Uterus (tissue), 4 donors: ENCODE results near the gene NLRP2B. TPM values are rescaled to one million over a fixed set of nuclear protein-coding genes. Genes with fewer than 3 reads are reported as not detected.
"Not testable (repeated sequence)": the region's sequence is repeated elsewhere in the genome, so short reads cannot be mapped to it uniquely, and the experiment has no call there.

Source experiments
- DNase-seq, 2 donors: peaks; one replicate each; pipeline ENCODE4 v3.0.0-alpha.2; 2019 to 2020
- H3K27ac ChIP-seq, 2 donors: fragments of 200-600 bp; sonication (generic); 1 replicate in 1 of 2; 2 replicates in 1 of 2; pipeline ENCODE4 v1.5.1; 2016 to 2018
- H3K27me3 ChIP-seq, 2 donors: fragments of 200-600 bp; sonication (generic); one replicate each; pipeline ENCODE4 v1.5.1; 2018 to 2019; ENCODE audit warnings: control low read depth in 1 of 2
- H3K36me3 ChIP-seq, 2 donors: fragments of 200-600 bp; sonication (generic); one replicate each; pipeline ENCODE4 v1.5.1; 2019; ENCODE audit warnings: control low read depth in 1 of 2
- H3K4me1 ChIP-seq, 2 donors: fragments of 200-600 bp; sonication (generic); one replicate each; pipeline ENCODE4 v1.5.1; 2018 to 2019; ENCODE audit warnings: control low read depth in 1 of 2
- H3K4me3 ChIP-seq, 2 donors: fragments of 200-600 bp; sonication (generic); 1 replicate in 1 of 2; 2 replicates in 1 of 2; pipeline ENCODE4 v1.5.1; 2018 to 2019; ENCODE audit warnings: mild to moderate bottlenecking in 1 of 2
- H3K9me3 ChIP-seq, 2 donors: fragments of 200-600 bp; sonication (generic); one replicate each; pipeline ENCODE4 v1.5.1; 2019; ENCODE audit warnings: control low read depth in 1 of 2
- POLR2A ChIP-seq, 2 donors: fragments of 450-650 bp; IDR thresholded peaks; one replicate each; pipeline ENCODE4 v1.6.1; 2016; ENCODE audit warnings: antibody characterized with exemption in 2 of 2, mild to moderate bottlenecking in 1 of 2, moderate library complexity in 1 of 2
- intact Hi-C: fragments of 100-400 bp; cut with DNase I; formaldehyde crosslinking; loops from one replicate; pipeline ENCODE4 v1.15.1; 2023; ENCODE audit warnings: low total_unique reads
- total RNA-seq, 4 donors: library from RNA; depleted of rRNA in 3 of 4; stranded (reverse); fragments of >200 nt in 3 of 4; gene quantifications; one replicate each; pipeline versions ENCODE4 v1.1.0 to v1.2.4, GENCODE V29; 2014 to 2023
- TF ChIP-seq, protein P1 (sequence below), 4 experiments: fragments of 200-600 bp in 2 of 4; fragments of 450-650 bp in 2 of 4; sonication (generic) in 2 of 4; IDR thresholded peaks; one replicate each; pipeline ENCODE4 v1.5.1; 2016 to 2019; ENCODE audit warnings: antibody characterized with exemption in 4 of 4, mild to moderate bottlenecking in 2 of 4, moderate library complexity in 1 of 4
- donor health status: DM: yes; HTN: yes; CAD: no.

The NLRP2B gene
- total RNA-seq, 4 donors from 2014 or later: 0.21 TPM; not detected in 3

DNA sequence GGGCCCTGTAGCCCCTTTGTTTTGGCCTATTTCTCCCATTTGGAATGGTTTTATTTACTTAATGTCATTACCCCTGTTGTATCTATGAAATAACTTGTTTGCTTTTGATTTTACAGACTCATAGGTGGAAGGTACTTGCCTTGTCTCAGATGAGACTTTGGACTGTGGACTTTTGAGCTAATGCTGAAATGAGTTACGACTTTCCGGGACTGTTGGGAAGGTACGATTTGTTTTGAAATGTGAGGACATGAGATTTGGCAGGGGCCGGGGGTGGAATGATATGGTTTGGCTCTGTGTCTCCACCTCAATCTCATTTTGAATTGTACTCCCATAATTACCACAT, 39.4 kb downstream of the NLRP2B start:
- intact Hi-C loops: no loop called here
- H3K4me1 ChIP-seq: no peaks in the 10 kb centered on the region
- no peak overlapping the region for H3K4me3 ChIP-seq
- no peak for DNase-seq
- TF ChIP-seq, protein P1, sequence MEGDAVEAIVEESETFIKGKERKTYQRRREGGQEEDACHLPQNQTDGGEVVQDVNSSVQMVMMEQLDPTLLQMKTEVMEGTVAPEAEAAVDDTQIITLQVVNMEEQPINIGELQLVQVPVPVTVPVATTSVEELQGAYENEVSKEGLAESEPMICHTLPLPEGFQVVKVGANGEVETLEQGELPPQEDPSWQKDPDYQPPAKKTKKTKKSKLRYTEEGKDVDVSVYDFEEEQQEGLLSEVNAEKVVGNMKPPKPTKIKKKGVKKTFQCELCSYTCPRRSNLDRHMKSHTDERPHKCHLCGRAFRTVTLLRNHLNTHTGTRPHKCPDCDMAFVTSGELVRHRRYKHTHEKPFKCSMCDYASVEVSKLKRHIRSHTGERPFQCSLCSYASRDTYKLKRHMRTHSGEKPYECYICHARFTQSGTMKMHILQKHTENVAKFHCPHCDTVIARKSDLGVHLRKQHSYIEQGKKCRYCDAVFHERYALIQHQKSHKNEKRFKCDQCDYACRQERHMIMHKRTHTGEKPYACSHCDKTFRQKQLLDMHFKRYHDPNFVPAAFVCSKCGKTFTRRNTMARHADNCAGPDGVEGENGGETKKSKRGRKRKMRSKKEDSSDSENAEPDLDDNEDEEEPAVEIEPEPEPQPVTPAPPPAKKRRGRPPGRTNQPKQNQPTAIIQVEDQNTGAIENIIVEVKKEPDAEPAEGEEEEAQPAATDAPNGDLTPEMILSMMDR (IDR thresholded peaks at IDR 0.05): no peak
- TF ChIP-seq POLR2A (IDR thresholded peaks at IDR 0.05): no peak
- H3K27ac ChIP-seq: no peak overlapping the region
- H3K9me3 ChIP-seq: no peaks in the 10 kb centered on the region
- H3K27me3 ChIP-seq: peaks cover 0 to 3% of the 10 kb centered on the region in 2 donors
- no peaks in the 10 kb centered on the region for H3K36me3 ChIP-seq

DNA sequence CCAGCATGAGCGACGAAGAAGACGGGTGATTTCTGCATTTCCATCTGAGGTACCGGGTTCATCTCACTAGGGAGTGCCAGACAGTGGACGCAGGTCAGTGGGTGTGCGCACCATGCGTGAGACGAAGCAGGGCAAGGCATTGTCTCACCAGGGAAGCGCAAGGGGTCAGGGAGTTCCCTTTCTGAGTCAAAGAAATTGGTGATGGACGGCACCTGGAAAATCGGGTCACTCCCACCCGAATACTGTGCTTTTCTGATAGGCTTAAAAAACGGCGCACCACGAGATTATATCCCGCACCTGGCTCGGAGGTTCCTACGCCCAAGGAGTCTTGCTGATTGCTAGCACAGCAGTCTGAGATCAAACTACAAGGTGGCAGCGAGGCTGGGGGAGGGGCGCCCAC, 50.6 kb downstream of the NLRP2B start:
- H3K27me3 ChIP-seq, H3K4me1 ChIP-seq, H3K4me3 ChIP-seq, H3K36me3 ChIP-seq, intact Hi-C loops, DNase-seq, H3K27ac ChIP-seq: not testable (repeated sequence)
- peaks cover 0 to 18% of the 10 kb centered on the region in 2 donors for H3K9me3 ChIP-seq

Other genes with a start within 250 kb of the NLRP2B start
- gene ZXDB, start 88.2 kb downstream of the NLRP2B start, total RNA-seq: 10 to 100 TPM in 3 of 4 donors, 1 to 10 TPM in 1; 3.8 to 17.1 (median 13.6) TPM
- 10 to 100 TPM in 2 of 4 donors, 1 to 10 TPM in 2; 4.4 to 19.9 (median 12.1) TPM for gene ZXDA, start 230.2 kb upstream of the NLRP2B start, total RNA-seq